GM23338 (cell line): ENCODE measurements around the gene GSTT2B. TPM values are rescaled to one million over a fixed set of nuclear protein-coding genes. Genes with fewer than 3 reads are reported as not detected.

Experiments
- ATAC-seq: fragments of 200-7000 bp; cut with Tn5 transposase; 3 replicates; pipeline ENCODE4 v1.9.1; 2020
- DNase-seq: peaks from one replicate; pipeline ENCODE4 v3.0.0-alpha.2; 2015; ENCODE audit warnings: low spot score
- H2AFZ ChIP-seq: fragments of 200-600 bp; sonication (generic); 2 replicates; pipeline ENCODE4 v1.8.0; 2016; ENCODE audit warnings: antibody characterized with exemption, mild to moderate bottlenecking, moderate library complexity
- H3F3A ChIP-seq: fragments of 200-600 bp; sonication (generic); replicated peaks from 2 replicates; pipeline ENCODE4 v1.8.0; 2017; ENCODE audit warnings: antibody characterized with exemption, mixed run types, low read depth
- H3K27ac ChIP-seq: fragments of 200-600 bp; sonication (generic); 2 replicates; pipeline ENCODE4 v1.6.1; 2016; ENCODE audit warnings: low read depth
- H3K27me3 ChIP-seq: fragments of 200-600 bp; sonication (generic); 2 replicates; pipeline ENCODE4 v1.8.0; 2016; ENCODE audit warnings: mild to moderate bottlenecking, mixed run types, moderate library complexity; ENCODE audit not compliant: insufficient read depth
- H3K36me3 ChIP-seq: fragments of 200-600 bp; sonication (generic); 2 replicates; pipeline ENCODE4 v1.8.0; 2016; ENCODE audit warnings: mild to moderate bottlenecking; ENCODE audit not compliant: insufficient read depth
- H3K4me1 ChIP-seq: fragments of 200-600 bp; sonication (generic); 2 replicates; pipeline ENCODE4 v1.8.0; 2016; ENCODE audit warnings: mild to moderate bottlenecking, moderate library complexity; ENCODE audit not compliant: insufficient read depth
- H3K4me2 ChIP-seq: fragments of 200-600 bp; sonication (generic); 2 replicates; pipeline ENCODE4 v1.7.1; 2017; ENCODE audit warnings: mixed run types
- H3K4me3 ChIP-seq: fragments of 200-600 bp; sonication (generic); 2 replicates; pipeline ENCODE4 v1.6.1; 2016; ENCODE audit warnings: mixed run types
- H3K79me2 ChIP-seq: fragments of 200-600 bp; sonication (generic); replicated peaks from 2 replicates; pipeline ENCODE4 v1.8.0; 2017; ENCODE audit warnings: mild to moderate bottlenecking; ENCODE audit not compliant: insufficient read depth
- H3K9me2 ChIP-seq: fragments of 200-600 bp; sonication (generic); 2 replicates; pipeline ENCODE4 v1.8.0; 2017; ENCODE audit not compliant: insufficient read depth
- H4K20me1 ChIP-seq: fragments of 200-600 bp; sonication (generic); replicated peaks from 2 replicates; pipeline ENCODE4 v1.8.0; 2017; ENCODE audit warnings: mild to moderate bottlenecking; ENCODE audit not compliant: insufficient read depth
- H3K27ac Mint-ChIP-seq: 2 replicates; pipeline ENCODE4 v1.8.0; 2020; ENCODE audit warnings: inconsistent platforms, mild to moderate bottlenecking, moderate library complexity, mixed read lengths
- H3K27me3 Mint-ChIP-seq: 3 replicates; pipeline ENCODE4 v1.8.0; 2022; ENCODE audit warnings: low read depth, mild to moderate bottlenecking, moderate library complexity, mixed read lengths, inconsistent platforms; ENCODE audit not compliant: insufficient read depth, poor library complexity
- H3K36me3 Mint-ChIP-seq: 3 replicates; pipeline ENCODE4 v1.8.0; 2021; ENCODE audit warnings: low read depth, mild to moderate bottlenecking, inconsistent platforms, moderate library complexity, mixed read lengths
- H3K4me1 Mint-ChIP-seq: 3 replicates; pipeline ENCODE4 v1.8.0; 2020; ENCODE audit warnings: mild to moderate bottlenecking, inconsistent platforms, mixed read lengths
- H3K4me3 Mint-ChIP-seq: 3 replicates; pipeline ENCODE4 v1.8.0; 2021; ENCODE audit warnings: moderate library complexity, mild to moderate bottlenecking, inconsistent platforms, mixed read lengths
- H3K9me3 Mint-ChIP-seq: 3 replicates; pipeline ENCODE4 v1.8.0; 2020; ENCODE audit warnings: moderate library complexity, mild to moderate bottlenecking, inconsistent platforms, mixed read lengths
- CREB1 ChIP-seq: fragments of 250-450 bp; sonication (Bioruptor Pico); IDR thresholded peaks from 2 replicates; pipeline ENCODE4 v1.5.0; 2020; ENCODE audit warnings: low read depth, mild to moderate bottlenecking, moderate library complexity
- NANOG ChIP-seq: IDR thresholded peaks from 2 replicates; pipeline ENCODE4 v1.6.1; 2016; ENCODE audit warnings: antibody characterized with exemption, borderline replicate concordance
- POLR2AphosphoS5 ChIP-seq: IDR thresholded peaks from 2 replicates; pipeline ENCODE4 v1.6.1; 2016; ENCODE audit warnings: antibody characterized with exemption, low read depth
- STAT1 ChIP-seq: IDR thresholded peaks from one replicate; pipeline ENCODE4 v1.6.1; 2016; ENCODE audit warnings: antibody characterized with exemption; ENCODE audit not compliant: unreplicated experiment
- ZNF114 ChIP-seq: fragments of 250-450 bp; sonication (Bioruptor Pico); IDR thresholded peaks from 2 replicates; pipeline ENCODE4 v1.5.0; 2020; ENCODE audit warnings: mild to moderate bottlenecking, moderate library complexity
- ZNF462 ChIP-seq: fragments of 250-450 bp; sonication (Bioruptor Pico); IDR thresholded peaks from 2 replicates; pipeline ENCODE4 v1.5.0; 2020; ENCODE audit warnings: mild to moderate bottlenecking, moderate library complexity
- polyA plus RNA-seq: library from polyadenylated mRNA; unstranded; fragments of >200 nt; fragmentation: Nextera tagmentation; extraction: Ambion mirVana; gene quantifications from 2 replicates; pipeline ENCODE4 v1.2.1, GENCODE V29; 2016
- total RNA-seq: library from RNA; depleted of rRNA; stranded (reverse); fragments of >200 nt; shearing (Covaris generic); gene quantifications from 2 replicates; pipeline ENCODE4 v1.2.3, GENCODE V29; 2014
- TF ChIP-seq, protein P1 (sequence below), 2 experiments: fragments of 200-600 bp in 1 of 2; sonication (generic) in 1 of 2; conservative IDR thresholded peaks; 2 replicates each; pipeline versions ENCODE4 v1.5.1 to v1.6.1; 2016 to 2017; ENCODE audit warnings: antibody characterized with exemption in 2 of 2, low read depth in 2 of 2, mild to moderate bottlenecking in 2 of 2, moderate library complexity in 1 of 2
- TF ChIP-seq, protein P2 (sequence below): IDR thresholded peaks from 2 replicates; pipeline ENCODE4 v1.6.1; 2016; ENCODE audit warnings: antibody characterized with exemption

Gene GSTT2B
- total and polyA plus RNA-seq, 2 experiments from 2014 or later, result 5.7 to 17.2 TPM

DNA sequence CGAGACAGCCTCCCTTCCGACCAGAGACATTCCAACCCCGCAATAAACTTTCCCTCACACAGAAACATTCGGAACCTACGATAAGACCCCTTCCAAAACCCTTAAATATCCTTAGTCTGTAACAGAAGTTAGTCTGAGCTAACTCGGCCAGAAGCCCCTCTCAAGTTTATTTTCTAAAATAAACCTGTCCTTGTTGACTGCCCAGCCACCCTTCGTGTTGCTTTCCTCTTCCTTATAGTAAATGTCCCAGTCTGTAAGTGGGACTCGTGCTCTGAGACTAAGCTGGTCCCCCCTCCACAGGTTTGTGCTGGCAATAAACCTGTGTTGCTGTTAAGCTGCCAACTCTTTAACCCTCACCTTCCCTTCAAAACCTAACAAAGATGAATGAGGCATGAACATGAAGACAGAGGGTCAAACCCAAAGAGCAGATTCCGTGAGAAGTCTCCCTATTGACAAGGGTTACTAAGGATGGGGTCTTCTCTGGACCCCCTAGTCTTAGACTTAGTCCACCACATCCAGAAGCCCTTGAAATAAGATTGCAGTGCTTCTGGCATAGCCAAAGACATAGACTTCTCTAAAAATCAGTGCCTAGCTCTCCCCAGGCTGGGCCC is 48.6 kb downstream of the GSTT2B start (continued):
- no peak for TF ChIP-seq ZNF462
- TF ChIP-seq, protein P1, sequence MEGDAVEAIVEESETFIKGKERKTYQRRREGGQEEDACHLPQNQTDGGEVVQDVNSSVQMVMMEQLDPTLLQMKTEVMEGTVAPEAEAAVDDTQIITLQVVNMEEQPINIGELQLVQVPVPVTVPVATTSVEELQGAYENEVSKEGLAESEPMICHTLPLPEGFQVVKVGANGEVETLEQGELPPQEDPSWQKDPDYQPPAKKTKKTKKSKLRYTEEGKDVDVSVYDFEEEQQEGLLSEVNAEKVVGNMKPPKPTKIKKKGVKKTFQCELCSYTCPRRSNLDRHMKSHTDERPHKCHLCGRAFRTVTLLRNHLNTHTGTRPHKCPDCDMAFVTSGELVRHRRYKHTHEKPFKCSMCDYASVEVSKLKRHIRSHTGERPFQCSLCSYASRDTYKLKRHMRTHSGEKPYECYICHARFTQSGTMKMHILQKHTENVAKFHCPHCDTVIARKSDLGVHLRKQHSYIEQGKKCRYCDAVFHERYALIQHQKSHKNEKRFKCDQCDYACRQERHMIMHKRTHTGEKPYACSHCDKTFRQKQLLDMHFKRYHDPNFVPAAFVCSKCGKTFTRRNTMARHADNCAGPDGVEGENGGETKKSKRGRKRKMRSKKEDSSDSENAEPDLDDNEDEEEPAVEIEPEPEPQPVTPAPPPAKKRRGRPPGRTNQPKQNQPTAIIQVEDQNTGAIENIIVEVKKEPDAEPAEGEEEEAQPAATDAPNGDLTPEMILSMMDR (conservative IDR thresholded peaks at IDR 0.05; ENCODE audit: low read depth in 2 of 2), result no peak
- TF ChIP-seq ZNF114, result no peak
- TF ChIP-seq NANOG, result no peak
- TF ChIP-seq STAT1, result no peak

- Histone ChIP-seq H3K36me3 (no peaks in the 10 kb centered on the region; the same call in 1 of the 2 replicates), H3K79me2 (no peaks in the 10 kb centered on the region), H3K4me3 (no peak overlapping the region), H3K4me1 (peaks cover 37% of the 10 kb centered on the region), H3F3A (peaks cover 12% of the 10 kb centered on the region; the same call in 1 of the 2 replicates), H4K20me1 (no peaks in the 10 kb centered on the region), H3K4me2 (no peak overlapping the region), H2AFZ (no peak overlapping the region), H3K27ac (no peak overlapping the region), H3K27me3 (no peaks in the 10 kb centered on the region), H3K9me2 (peaks cover 4% of the 10 kb centered on the region; the same call in 1 of the 2 replicates)
- H3K27me3 Mint-ChIP-seq, result peaks cover 11% of the 10 kb centered on the region
- H3K36me3 Mint-ChIP-seq, result peaks cover 7% of the 10 kb centered on the region; the same call in 2 of the 3 replicates
- no peak overlapping the region for H3K4me3 Mint-ChIP-seq
- peaks cover 38% of the 10 kb centered on the region for H3K4me1 Mint-ChIP-seq
- ATAC-seq (no peak), DNase-seq (no peak)
- no peak overlapping the region for H3K27ac Mint-ChIP-seq
- peaks cover 23% of the 10 kb centered on the region for H3K9me3 Mint-ChIP-seq
- TF ChIP-seq CREB1 (CRISPR knock-in tag) (no peak), ZNF114 (no peak), NANOG (no peak), POLR2AphosphoS5 (no peak)
- TF ChIP-seq, protein P2, sequence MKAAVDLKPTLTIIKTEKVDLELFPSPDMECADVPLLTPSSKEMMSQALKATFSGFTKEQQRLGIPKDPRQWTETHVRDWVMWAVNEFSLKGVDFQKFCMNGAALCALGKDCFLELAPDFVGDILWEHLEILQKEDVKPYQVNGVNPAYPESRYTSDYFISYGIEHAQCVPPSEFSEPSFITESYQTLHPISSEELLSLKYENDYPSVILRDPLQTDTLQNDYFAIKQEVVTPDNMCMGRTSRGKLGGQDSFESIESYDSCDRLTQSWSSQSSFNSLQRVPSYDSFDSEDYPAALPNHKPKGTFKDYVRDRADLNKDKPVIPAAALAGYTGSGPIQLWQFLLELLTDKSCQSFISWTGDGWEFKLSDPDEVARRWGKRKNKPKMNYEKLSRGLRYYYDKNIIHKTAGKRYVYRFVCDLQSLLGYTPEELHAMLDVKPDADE, result no peak
These were observed 49.5 kb downstream of the GSTT2B start for GRCh38 chr22:23911318-23911980.
